GM03348 (cell line): ENCODE results near the gene IL1RAPL1.

Experiments used
- DNase-seq: peaks from one replicate; pipeline ENCODE4 v3.0.0; 2012; ENCODE audit warnings: low spot score

The IL1RAPL1 gene

GRCh38 chrX:29432534-29432933 is 845.3 kb downstream of the IL1RAPL1 start:
- DNase-seq, result no peak

GRCh38 chrX:29434939-29435338 is 847.7 kb downstream of the IL1RAPL1 start:
- DNase-seq, result no peak

GRCh38 chrX:29435396-29435795 is 848.1 kb downstream of the IL1RAPL1 start:
- no peak for DNase-seq

- DNase-seq, result no peak
These were observed 860.6 kb downstream of the IL1RAPL1 start for GRCh38 chrX:29447867-29448266.

- DNase-seq, result peak; percentile 16
These were observed 866.1 kb downstream of the IL1RAPL1 start for GRCh38 chrX:29453333-29453732.

- no peak for DNase-seq
These were observed 868.5 kb downstream of the IL1RAPL1 start for GRCh38 chrX:29455702-29456101.

- no peak for DNase-seq
These were observed 873.8 kb downstream of the IL1RAPL1 start for GRCh38 chrX:29461039-29461438.

- DNase-seq, result peak; percentile 2
These were observed 879.2 kb downstream of the IL1RAPL1 start for GRCh38 chrX:29466456-29466855.

GRCh38 chrX:29468911-29469494 is 881.8 kb downstream of the IL1RAPL1 start:
- no peak for DNase-seq

GRCh38 chrX:29470030-29470429 is 882.8 kb downstream of the IL1RAPL1 start:
- peak; percentile 22 for DNase-seq

- no peak for DNase-seq
These were observed 884.6 kb downstream of the IL1RAPL1 start for GRCh38 chrX:29471829-29472228.

- no peak for DNase-seq
These were observed 890.6 kb downstream of the IL1RAPL1 start for GRCh38 chrX:29477878-29478277.

- peak; percentile 51 for DNase-seq
These were observed 891.3 kb downstream of the IL1RAPL1 start for GRCh38 chrX:29478336-29479069.

GRCh38 chrX:29487214-29487613 is 900.0 kb downstream of the IL1RAPL1 start:
- peak; percentile 4 for DNase-seq

GRCh38 chrX:29487714-29488113 is 900.5 kb downstream of the IL1RAPL1 start:
- DNase-seq, result no peak

GRCh38 chrX:29488919-29489318 is 901.7 kb downstream of the IL1RAPL1 start:
- no peak for DNase-seq

- DNase-seq, result no peak
These were observed 903.4 kb downstream of the IL1RAPL1 start for GRCh38 chrX:29490606-29491005.

- no peak for DNase-seq
These were observed 904.4 kb downstream of the IL1RAPL1 start for GRCh38 chrX:29491659-29492058.

- peak; percentile 4 for DNase-seq
These were observed 909.5 kb downstream of the IL1RAPL1 start for GRCh38 chrX:29496636-29497180.

- DNase-seq, result no peak
These were observed 919.5 kb downstream of the IL1RAPL1 start for GRCh38 chrX:29506729-29507128.

- DNase-seq, result no peak
These were observed 930.9 kb downstream of the IL1RAPL1 start for GRCh38 chrX:29518100-29518499.

- DNase-seq, result no peak
These were observed 941.0 kb downstream of the IL1RAPL1 start for GRCh38 chrX:29528281-29528680.

- DNase-seq, result peak; percentile 13
These were observed 943.3 kb downstream of the IL1RAPL1 start for GRCh38 chrX:29530501-29530900.

- DNase-seq, result no peak
These were observed 944.1 kb downstream of the IL1RAPL1 start for GRCh38 chrX:29531336-29531735.
